Neural cell (in vitro differentiated cells): ENCODE measurements around the gene ZP2.
"Not testable (repeated sequence)": the region's sequence is repeated elsewhere in the genome, so short reads cannot be mapped to it uniquely, and the experiment has no call there.

ENCODE experiments used
- POLR2AphosphoS5 ChIP-seq: IDR thresholded peaks from 2 replicates; pipeline ENCODE4 v1.6.1; 2012
- SMC3 ChIP-seq: fragments of 450-650 bp; conservative IDR thresholded peaks from 2 replicates; pipeline ENCODE4 v1.6.1; 2014; ENCODE audit warnings: antibody characterized with exemption, mild to moderate bottlenecking, moderate library complexity; ENCODE audit not compliant: poor library complexity
- TF ChIP-seq, protein P1 (sequence below): fragments of 450-650 bp; IDR thresholded peaks from 2 replicates; pipeline ENCODE4 v1.5.1; 2014; ENCODE audit warnings: antibody characterized with exemption, mild to moderate bottlenecking, moderate library complexity; ENCODE audit not compliant: poor library complexity, severe bottlenecking

DNA sequence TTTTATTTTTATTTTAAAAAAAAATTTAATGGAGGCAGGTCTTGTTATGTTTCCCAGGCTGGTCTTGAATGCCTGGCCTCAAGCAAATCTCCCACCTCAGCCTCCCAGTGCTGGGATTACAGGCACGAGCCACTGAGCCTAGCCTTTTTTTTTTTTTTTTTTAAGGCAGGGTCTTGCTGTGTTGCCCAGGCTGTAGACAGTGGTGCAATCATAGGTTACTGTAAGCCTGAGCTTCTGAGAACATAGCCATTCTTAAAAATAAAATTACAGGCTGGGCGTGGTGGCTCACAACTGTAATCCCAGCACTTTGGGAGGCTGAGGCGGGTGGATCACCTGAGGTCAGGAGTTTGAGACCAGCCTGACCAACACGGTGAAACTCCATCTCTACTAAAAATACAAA lies 36.8 kb upstream of the ZP2 start:
- TF ChIP-seq, protein P1, sequence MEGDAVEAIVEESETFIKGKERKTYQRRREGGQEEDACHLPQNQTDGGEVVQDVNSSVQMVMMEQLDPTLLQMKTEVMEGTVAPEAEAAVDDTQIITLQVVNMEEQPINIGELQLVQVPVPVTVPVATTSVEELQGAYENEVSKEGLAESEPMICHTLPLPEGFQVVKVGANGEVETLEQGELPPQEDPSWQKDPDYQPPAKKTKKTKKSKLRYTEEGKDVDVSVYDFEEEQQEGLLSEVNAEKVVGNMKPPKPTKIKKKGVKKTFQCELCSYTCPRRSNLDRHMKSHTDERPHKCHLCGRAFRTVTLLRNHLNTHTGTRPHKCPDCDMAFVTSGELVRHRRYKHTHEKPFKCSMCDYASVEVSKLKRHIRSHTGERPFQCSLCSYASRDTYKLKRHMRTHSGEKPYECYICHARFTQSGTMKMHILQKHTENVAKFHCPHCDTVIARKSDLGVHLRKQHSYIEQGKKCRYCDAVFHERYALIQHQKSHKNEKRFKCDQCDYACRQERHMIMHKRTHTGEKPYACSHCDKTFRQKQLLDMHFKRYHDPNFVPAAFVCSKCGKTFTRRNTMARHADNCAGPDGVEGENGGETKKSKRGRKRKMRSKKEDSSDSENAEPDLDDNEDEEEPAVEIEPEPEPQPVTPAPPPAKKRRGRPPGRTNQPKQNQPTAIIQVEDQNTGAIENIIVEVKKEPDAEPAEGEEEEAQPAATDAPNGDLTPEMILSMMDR = not testable (repeated sequence)
- not testable (repeated sequence) for TF ChIP-seq SMC3, POLR2AphosphoS5
